Right lung (tissue), 5 donors: ENCODE measurements around the gene SORCS1. TPM values are rescaled to one million over a fixed set of nuclear protein-coding genes. Genes with fewer than 3 reads are reported as not detected.

Source experiments
- DNase-seq, 2 donors: peaks; one replicate each; pipeline ENCODE4 v3.0.0-alpha.2; 2013
- polyA plus RNA-seq, 5 donors: library from polyadenylated mRNA; unstranded; fragments of 120-200 nt; gene quantifications; one replicate each; pipeline versions ENCODE4 v1.2.1 to v1.2.3, GENCODE V29; 2013; ENCODE audit warnings: inconsistent platforms in 1 of 5, low replicate concordance in 1 of 5; ENCODE audit not compliant: insufficient read length in 5 of 5, insufficient read depth in 1 of 5

Gene SORCS1
- polyA plus RNA-seq, 5 donors: 0.18 to 0.33 (median 0.24) TPM

DNA sequence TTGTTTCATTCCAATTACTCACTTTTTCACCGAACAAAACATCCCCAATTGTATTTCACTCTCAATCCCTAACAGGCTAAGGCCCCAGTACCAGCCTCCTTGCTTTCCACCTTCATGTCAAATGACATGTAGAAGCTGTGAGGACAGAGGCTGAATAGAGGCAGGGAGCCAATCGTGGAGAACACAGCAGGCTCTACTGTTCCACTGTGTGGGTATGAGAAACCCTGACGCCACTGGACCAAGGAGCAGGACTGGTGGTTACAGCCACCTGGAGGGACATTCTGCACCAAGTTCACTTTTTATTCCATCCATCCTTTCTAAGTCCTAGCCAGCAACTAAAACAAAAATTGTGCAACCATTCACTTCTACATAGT is 502.8 kb downstream of the SORCS1 start:
- DNase-seq: no peak

DNA sequence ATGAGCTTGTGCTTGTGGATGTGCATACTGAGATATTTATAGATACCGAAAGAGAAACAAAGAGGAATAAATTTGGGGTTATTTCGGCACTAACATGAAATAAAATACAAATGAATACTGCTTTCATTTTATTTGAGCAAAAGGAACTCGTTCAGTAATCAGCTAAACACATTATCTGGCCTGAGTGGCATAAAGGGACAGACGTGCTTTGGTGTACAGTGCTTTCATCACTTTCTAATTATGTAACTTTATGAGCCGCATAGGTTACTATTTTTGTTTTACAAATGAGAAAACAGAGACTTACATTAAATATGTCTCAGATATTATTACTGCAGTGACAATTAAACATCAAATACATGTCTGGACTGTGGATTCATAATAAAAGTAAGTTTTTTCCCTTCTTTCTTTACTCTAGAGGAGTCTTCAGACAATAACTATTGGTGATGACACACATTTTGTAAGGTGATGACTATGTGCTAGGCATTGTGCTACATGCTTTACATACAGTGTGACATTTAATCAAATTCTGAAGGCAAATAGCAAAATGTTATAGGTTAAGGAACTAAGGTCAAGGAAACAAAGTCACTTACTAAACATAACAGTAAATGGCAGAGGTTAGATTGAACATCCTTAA is 503.3 kb downstream of the SORCS1 start:
- DNase-seq: no peak

GRCh38 chr10:106660550-106660949 is 504.0 kb downstream of the SORCS1 start:
- no peak for DNase-seq

DNA sequence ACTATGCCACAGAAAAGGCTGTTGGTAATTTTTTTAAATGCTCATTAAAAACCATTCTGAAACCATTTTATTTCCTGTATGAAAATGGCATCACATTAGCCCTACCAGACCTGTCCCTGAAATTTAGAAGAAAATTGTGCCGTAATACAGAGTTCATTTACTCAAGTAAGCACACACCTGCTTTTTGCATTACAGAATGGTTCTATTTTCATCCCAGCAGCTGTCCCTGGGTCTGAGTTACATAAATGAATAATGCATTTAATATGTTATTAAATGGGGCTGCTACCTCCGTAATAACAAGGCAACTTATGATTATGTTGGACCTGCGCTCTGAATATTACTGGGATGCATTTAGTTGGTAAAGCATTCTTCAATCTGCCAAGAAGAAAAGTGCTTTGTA is 508.9 kb downstream of the SORCS1 start:
- DNase-seq: no peak

DNA sequence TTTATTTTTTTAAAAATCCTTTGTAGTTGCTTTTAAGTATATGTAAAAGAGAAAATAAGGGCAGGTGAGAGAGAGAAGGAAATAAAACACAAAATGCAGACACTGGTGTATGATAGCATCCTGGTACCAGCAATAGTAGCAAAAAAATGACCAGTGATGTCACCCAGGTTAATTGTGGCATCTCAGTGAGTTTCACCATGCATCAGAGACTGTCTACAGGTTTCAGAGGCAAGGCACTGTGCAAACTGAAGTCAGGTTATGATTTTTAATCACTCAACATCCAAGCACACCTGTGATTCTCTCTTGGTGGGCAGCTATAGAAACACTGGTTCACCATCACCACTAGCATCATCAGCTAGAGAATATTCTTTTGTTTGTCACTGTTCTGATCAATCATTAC is 509.3 kb downstream of the SORCS1 start:
- DNase-seq: no peak

DNA sequence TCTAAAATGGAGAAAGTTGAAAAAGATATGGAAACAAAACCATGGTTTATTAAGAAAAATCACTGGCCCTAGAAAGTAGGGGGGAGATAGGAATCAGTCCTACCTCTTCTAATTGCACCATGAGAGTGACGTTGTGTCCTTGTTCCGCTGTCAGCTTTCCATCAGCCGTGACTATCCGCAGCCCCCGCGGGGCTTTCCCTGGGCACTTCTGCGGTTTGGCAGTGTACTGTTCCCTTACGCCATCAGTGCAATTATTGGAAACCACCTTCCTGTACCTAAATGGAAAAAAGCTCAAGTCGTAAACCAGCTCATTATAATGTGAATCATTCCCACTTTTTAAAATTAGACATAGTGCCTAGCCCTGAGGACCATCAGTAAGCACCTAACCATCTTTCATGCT is 512.2 kb downstream of the SORCS1 start:
- no peak for DNase-seq

DNA sequence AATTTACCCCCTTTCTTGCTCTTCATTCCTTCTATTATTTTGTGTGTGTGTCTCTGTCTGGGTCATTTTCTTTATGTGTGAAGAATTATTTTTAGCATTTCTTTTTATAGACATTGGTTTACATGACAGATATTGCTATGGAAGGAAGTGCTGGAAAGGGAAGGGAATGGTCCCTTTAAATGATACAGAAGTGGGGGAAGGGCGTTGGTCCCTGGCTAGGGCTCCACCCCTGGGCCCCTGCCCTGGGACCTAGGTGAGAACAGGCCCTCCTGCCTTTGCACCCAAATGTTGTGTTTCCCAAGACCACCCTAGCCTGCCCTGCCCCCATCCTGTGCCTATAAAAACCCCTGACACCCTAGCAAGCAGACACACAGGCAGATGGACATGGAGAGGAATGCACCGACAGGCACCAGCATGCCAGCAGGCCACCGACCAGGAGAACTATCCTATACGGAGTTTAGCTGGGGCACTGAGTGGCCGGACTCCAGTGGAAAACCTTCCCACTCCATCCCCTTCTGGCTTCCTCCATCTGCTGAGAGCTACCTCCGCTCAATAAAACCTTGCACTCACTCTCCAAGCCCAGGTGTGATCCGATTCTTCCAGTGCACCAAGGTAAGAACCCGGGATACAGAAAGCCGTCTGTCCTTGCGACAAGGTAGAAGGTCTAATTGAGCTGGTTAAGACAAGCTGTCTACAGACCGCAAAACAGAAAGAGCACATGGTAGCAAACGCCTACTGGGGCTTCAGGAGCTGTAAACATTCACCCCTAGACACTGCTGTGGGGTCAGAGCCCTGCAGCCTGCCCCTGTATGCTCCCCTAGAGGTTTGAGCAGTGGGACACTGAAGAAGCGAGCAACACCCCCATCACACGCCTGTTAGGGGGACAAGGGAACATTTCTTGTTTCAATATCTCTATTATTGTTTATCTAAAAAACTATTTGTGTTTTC is 515.7 kb downstream of the SORCS1 start:
- no peak for DNase-seq

- no peak for DNase-seq
These were observed 521.0 kb downstream of the SORCS1 start for GRCh38 chr10:106643473-106643872.

DNA sequence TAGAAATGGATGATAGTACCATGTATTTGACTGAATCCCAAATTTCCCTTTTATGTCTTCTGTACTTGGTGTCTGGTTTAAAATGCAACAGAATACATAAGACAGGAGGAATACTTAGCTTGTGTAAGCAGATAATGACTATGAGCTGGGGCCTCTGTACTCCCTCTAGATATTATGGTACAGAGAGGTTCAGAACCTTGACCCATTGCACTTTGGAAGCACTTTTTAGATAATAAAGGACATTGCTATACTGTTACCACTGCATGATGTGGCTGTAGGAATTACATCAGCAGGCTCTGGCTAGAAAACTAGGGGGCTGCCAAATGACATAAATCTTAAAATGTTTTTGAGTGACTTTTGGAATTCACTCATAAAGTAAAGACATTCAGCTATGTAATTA is 526.6 kb downstream of the SORCS1 start:
- DNase-seq: no peak

- DNase-seq: no peak
These were observed 527.6 kb downstream of the SORCS1 start for GRCh38 chr10:106636766-106637491.

- DNase-seq: no peak
These were observed 528.6 kb downstream of the SORCS1 start for GRCh38 chr10:106635947-106636346.

DNA sequence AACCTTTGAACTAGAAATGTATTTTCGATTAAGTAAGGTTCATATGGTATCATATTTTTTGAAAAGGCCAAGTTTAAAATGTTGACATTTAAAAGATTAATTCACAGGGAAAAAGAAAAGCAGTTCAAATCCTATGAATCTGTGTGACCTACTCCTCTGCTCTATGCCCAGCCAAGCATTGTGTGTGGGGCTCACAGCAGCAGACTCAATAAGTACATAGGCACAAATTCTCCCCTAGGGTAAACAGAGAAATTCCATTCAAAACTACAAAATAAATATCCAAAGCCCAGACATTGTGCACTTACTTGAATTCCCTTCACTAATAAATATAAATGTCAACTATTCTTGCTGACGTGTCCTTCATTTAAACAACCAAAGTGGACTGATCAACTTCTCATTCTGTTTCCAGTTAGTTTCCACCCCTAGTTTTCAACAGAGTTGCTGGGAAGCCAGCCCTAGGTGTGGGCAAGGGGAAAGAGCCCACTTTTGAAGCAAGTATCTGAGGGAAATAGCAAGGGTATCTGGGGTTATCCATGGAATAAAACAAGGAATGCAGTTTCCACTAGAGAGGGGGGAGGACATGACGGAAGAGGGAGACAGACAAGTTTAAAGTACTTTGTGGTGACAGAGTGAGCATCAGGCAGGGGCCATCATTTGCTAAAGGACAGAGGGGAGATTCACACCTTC is 533.3 kb downstream of the SORCS1 start:
- no peak for DNase-seq

DNA sequence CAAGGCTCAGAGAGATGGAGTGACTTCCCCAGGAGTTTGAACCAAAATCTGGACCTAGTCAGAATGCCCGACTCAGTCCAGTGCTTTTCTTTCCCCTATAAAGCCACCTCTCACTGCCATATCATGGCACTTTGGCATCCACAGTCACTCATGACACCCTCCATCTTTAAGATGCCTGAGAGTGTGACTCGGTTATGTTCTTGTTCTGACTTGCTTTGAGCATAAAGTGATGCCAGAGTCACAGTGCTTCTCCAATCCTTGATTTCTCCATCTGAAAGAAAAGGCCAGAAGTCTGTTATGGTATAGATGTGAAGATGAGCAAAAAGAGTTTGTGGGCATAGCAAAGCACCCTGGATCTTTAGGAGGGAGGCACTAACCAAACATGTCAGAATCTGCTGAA is 538.1 kb downstream of the SORCS1 start:
- no peak for DNase-seq

DNA sequence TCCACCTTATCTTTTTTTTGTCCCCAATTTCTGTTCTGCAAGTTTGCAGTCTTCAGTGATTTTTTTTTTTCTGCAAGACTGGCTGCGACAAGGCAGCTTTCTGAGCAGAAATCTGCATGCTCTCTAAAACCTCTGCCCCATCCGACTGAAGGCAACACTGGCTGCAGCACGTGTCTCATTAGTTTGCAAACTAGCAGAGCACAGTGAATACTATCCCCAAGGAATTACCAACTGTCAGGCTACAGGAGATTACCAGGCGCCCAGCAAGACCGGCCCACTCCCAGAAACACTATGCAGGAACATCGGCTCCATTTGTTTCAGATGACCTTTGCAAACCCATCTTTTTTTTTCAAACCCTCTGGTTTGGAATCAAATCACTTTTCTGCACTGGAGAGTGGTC is 538.8 kb downstream of the SORCS1 start:
- DNase-seq: no peak

DNA sequence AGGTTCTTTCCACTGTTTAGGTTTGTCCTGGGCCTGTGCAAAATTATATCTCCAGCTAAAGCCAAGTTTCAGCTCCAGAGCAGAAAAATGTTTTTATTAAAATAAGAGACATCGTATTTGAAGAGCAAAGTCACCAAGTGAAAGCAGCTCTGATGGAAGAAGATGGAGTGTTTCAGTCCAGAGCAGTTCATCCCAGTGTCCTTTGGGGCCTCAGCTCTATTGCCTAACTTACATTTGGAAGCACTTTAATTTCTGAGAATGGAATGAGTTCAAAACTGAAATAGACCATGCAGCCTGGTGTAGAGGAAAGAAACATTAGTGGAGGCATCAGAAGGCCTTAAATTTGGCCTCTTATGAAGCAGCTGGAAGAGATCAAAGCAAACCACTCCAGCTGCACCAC is 545.2 kb downstream of the SORCS1 start:
- DNase-seq: no peak

GRCh38 chr10:106618646-106619045 is 545.9 kb downstream of the SORCS1 start:
- peak; percentile 3 to 5 for DNase-seq

- DNase-seq: no peak
These were observed 549.4 kb downstream of the SORCS1 start for GRCh38 chr10:106615081-106615480.

DNA sequence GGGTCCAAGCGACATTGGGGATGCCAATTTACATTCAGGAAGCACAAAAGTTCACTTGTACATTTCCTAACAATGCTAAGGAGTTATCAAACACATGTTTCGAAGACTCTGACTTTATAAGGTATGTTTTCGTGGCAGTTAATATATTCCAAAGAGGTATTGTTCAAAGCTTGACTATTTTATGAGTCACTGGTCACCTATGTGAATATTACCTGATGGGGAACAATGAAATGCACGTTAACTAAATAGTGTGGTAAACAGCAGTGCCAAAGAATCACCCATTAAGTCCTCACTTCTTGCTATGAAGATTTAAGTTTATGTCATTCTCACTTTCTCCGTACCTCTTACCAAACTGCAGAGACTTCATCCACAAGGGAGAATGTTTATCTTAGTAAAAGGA is 550.2 kb downstream of the SORCS1 start:
- DNase-seq: no peak

- DNase-seq: no peak
These were observed 552.1 kb downstream of the SORCS1 start for GRCh38 chr10:106612381-106612780.

DNA sequence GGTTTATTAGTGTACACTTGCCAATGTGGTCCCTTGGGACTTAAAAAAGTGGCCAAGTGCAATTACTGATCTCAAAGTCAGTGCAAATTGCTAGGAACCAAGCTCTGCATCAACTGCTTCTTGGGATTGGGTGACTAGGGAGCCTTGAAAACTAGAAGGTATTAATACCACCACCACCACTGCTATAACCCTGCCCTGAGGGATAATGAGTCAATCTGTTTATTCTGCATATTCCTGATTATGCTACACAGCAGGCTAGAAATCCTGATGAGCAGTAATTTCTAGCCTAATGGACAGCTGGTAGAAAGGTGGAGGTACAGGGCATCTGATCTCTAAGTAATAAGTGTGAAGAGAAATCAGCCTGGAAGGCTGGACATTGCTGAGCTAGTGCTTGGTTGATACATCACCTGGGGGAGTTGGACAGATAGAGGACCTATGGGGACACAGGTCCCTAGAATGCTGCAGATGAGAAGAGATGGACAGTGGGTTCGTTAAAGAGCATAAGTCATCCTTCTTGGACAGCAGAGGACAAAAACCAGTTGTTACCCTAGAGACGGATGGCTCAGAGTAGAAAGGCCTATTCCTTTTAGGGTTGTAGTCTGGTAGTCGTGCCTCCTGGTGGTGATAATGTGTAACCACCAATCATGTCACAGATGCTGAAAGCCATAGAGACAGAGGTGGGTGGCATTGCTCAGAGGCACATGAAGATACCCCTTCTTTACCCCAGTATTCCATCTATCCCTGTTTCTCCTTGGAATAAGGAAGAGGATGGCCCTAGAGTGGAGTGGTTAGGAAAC is 554.8 kb downstream of the SORCS1 start:
- no peak for DNase-seq

DNA sequence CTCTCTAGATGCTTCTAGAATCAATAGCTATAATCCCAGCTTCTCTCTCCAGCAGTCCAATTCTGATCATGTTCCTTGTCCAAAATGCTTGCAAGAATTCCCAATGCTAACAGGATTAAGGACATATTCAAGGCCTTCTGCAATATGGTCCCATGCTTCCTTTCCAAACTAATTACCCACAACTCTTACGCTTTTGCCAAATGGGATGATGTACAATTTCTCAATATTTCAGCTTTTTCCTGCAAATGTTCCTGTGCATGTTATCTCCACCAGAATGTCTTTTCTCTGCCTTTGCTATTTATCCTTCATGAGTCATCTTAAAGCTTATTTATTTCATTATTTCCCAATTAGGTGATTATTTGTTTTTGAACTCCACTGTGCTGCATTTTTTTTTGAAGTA is 556.4 kb downstream of the SORCS1 start:
- DNase-seq: no peak
